Stimulated activated CD4-positive, alpha-beta T cell treated with anti-CD3 and anti-CD28 coated beads, Interleukin-2, amount 100 ng/mL, for 24 hours (primary cell): ENCODE data around the gene ATG3.
"Not testable (repeated sequence)": the region's sequence is repeated elsewhere in the genome, so short reads cannot be mapped to it uniquely, and the experiment has no call there.

Experiments
- DNase-seq, 2 donors: peaks; one replicate each; pipeline ENCODE4 v3.0.0-alpha.2; 2020

ATG3 gene

DNA sequence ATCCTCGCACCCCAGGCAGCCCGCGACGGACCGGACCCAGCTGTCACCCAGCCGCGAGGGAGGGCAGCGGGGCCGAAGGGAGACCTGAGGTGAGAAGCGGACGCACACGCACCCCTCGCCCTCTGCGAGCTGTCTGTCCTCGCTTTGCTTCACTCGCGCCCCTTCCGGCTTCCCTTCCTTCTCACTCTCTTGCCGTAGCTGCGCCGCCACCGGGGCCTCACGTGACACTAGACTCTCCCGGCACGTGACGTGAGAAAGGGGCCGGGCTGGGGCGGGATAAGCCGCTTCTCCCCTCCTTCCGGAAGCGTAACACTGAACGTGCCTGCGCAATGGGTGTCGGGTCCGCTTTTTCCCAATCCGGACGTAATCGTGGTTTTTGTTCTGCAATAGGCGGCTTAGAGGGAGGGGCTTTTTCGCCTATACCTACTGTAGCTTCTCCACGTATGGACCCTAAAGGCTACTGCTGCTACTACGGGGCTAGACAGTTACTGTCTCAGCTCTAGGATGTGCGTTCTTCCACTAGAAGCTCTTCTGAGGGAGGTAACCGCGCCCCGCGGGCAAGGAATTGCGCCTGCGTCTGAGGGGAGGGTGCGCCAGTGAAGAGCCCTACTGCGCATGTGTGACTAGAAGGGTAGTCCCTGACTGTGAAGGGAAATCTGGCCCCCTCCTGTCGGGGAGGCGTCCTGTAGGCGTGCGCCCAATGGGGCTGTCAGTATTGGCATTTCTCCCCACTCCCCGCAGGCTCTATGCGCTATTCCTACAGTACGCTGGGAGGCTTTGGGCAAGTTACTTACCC, at the start of gene ATG3, which contains the start of gene SLC35A5:
Gene ATG3 (minus strand): TSS at position 229 of the 796 bp plus-strand sequence. CDS start 434 bp downstream, outside the sequence.
Gene SLC35A5 (plus strand): TSS at position 312 of the 796 bp plus-strand sequence. CDS start 1,359 bp downstream, outside the sequence.
- DNase-seq, result peak; percentile 98 to 99

DNA sequence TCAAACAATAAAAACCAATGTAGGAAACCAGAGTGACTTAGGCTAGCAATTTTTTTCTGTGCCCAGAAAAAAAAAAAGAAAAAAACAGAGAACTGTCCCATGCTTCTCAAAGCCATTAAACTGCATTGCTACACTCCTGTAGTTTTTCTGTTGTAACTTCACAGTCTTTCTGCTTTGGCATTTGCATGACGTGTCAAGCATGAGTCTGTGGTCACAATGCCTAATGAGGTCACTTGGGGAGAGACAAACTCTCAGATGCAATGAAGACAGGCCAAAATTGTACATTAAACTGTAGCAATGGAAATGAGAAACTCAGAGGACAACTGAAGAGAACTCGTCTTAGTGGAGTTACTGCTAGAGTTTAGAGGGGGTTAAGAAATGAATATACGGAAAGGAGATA, 48.4 kb upstream of the ATG3 start:
- DNase-seq, result no peak

DNA sequence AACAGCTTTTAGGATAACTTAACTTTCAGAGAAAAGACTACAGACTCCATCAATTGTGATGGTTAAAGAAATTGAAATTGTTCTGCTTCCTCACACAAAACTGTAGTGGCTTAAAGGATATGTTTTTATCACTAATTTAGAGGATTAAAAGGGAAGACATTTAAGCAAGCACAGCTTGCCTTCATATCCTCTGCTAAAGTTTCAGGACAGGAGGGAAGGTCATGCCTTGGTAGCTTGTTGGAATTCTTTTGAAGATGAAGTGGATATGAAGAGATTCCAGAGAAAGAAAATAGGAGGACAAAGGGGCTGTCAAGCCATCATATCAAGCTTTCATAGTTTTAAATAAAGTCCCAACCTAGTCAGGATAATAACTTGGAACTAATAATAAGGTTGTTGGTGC, 46.1 kb upstream of the ATG3 start:
- no peak for DNase-seq

DNA sequence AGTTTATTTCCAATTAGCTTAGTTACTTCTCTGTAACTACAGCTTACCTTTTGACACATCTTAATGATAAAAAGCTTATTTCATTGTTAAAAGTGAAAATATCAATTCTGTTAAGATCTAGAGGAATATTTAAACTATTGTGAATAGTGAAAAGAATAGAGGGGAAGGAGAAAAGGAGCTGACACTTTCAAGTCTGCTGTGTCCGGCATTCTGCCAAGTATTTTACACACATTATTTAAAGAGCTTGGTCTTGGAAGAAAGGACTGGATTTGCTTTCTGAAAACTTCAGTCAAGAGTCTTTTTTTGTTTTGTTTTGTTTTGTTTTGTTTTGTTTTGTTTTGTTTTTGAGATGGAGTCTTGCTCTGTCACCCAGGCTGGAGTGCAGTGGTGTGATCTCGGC, 44.3 kb upstream of the ATG3 start:
- DNase-seq, result no peak

DNA sequence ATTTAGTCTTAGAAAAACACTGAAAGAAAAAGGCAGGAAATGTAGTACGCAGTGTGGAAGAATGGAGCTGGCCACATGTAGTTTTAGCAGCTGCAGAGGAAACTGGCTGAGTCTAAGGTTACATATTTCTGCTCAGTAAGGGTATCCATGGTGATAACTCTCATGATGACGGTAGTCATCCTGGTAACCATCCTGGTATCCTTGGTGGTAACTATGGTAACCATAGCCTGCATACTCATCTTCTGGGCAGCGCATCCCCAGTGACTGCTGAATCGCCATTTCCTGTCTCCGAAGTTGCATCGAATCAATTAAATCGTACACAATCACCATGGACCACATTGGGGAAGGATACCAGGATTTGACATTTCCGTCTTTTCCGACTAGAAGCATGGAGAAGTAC, 43.5 kb upstream of the ATG3 start:
- no peak for DNase-seq

DNA sequence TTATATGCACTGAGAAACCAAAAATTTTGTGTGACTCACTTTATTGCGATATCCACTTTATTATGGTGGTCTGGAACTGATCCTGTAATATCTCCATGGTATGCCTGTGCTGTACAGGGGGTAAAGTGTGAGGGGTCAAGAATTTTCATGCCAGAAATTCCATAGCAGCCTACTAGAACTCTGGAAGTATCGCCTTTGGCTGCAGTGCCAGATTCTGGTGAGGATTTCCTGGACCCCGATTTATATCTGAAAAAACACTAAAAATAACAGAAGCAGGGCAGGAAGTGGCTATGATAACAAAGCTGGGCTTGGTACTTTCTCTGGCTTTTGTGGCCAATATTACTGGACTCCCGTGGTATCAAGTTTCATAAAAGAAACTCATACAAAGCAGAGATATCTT, 42.8 kb upstream of the ATG3 start:
- DNase-seq, result no peak

DNA sequence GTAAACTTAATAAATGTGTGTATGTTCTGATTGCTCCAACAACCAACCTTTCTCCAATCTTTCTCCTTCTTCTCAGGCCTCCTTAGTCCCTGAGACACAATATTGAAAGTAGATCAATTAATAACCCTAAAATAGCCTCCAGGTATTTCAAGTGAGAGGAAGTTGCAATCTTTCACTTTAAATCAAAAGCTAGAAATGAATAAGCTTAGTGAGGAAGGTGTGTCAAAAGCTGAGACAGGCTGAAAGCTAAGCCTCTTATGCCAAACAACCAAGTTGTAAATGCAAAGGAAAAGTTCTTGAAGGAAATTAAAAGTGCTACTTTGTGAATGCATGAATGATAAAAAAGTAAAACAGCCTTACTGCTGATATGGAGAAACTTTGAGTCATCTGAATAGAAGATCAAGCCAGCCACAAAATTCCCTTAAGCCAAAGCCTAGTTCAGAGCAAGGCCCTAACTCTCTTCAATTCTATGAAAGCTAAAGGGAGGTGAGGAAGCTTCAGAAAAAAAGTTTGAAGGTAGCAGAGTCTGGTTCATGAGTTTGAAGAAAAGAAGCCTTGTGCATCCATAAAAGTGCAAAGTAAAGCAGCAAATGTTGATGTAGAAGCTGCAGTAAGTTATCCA, 40.6 kb upstream of the ATG3 start:
- no peak for DNase-seq

- DNase-seq, result no peak
Observed at GRCh38 chr3:112598731-112599130, 37.0 kb upstream of the ATG3 start.

- DNase-seq, result no peak
Observed at GRCh38 chr3:112597945-112598344, 36.2 kb upstream of the ATG3 start.

GRCh38 chr3:112594856-112595255, 33.1 kb upstream of the ATG3 start:
- no peak for DNase-seq

GRCh38 chr3:112593258-112593657, 31.5 kb upstream of the ATG3 start:
- no peak for DNase-seq

GRCh38 chr3:112587336-112587735, 25.6 kb upstream of the ATG3 start:
- no peak for DNase-seq

GRCh38 chr3:112585782-112586181, 24.0 kb upstream of the ATG3 start:
- DNase-seq, result no peak

DNA sequence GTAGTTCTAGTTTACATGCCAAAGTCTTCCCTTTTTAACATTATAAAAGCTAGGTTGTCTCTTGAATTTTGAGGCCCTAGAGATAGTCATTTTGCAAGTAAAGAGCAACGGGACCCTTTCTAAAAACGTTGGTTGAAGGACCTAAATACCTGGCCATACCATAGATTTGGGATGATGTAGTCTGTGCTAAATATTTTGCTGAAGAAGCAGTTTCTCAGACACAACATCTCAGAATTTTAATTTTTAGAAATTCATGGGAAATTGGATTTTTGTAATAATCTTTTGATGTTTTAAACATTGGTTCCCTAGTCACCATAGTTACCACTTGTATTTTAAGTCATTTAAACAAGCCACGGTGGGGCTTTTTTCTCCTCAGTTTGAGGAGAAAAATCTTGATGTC, 21.3 kb upstream of the ATG3 start:
- DNase-seq, result no peak

GRCh38 chr3:112582244-112582874, 20.6 kb upstream of the ATG3 start:
- peak; percentile 35 to 39 for DNase-seq

DNA sequence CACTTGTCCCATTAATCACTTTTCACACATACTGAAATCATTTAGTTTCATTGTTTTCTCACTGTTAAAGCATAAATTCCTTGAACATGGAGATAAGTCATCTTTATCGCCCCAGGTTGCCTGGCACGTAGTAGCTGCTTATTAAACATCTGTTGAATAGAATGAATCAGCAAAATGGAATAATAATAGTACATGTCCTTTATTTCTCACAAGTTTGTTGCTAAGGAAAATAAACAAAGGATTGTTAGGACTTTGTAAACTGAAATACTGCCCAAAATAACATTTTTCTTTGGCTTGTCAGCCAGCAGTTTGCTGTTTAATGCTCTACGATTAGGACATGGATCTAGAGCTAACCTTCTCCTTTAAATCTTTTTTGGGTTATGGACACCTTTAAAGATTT, 17.9 kb upstream of the ATG3 start:
- no peak for DNase-seq

GRCh38 chr3:112579232-112579631, 17.5 kb upstream of the ATG3 start:
- DNase-seq, result no peak

GRCh38 chr3:112572701-112573100, 10.9 kb upstream of the ATG3 start:
- DNase-seq, result no peak

DNA sequence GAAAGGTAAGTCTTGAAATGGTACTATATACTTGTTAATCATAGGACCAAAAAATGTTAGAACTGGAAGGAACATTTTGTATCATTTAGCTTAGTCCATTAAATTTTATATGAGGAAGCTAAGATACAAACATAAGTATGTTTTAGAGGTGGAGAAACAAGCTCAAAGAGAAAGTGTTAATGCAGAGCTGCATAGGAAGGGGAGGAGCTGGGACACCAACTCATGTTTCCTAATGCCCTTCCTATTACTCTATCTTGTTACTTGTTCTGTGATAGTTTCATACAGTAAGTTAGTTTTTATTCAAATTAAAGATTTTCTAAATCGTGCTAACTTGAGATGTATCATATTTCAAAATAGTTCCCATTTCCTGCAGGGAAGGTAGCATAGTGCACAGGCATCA, 7.5 kb upstream of the ATG3 start:
- no peak for DNase-seq

- DNase-seq, result no peak
Observed at GRCh38 chr3:112568642-112569041, 6.9 kb upstream of the ATG3 start.

DNA sequence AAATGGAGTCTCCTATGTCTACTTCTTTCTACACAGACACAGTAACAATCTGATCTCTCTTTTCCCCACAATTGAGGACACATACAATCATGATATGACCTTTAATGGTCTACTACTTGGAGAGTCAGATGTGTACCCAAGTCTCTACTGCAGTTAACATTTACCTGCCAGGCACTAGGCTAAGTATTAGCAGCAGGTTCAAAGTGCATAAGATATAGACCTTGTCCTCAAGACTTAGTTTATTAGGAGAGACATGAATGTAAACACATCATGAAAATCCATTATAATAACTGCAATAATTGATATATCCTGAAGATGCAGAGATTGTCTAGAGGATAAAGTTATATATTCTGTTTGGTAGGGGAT, 3.2 kb upstream of the ATG3 start:
- no peak for DNase-seq

DNA sequence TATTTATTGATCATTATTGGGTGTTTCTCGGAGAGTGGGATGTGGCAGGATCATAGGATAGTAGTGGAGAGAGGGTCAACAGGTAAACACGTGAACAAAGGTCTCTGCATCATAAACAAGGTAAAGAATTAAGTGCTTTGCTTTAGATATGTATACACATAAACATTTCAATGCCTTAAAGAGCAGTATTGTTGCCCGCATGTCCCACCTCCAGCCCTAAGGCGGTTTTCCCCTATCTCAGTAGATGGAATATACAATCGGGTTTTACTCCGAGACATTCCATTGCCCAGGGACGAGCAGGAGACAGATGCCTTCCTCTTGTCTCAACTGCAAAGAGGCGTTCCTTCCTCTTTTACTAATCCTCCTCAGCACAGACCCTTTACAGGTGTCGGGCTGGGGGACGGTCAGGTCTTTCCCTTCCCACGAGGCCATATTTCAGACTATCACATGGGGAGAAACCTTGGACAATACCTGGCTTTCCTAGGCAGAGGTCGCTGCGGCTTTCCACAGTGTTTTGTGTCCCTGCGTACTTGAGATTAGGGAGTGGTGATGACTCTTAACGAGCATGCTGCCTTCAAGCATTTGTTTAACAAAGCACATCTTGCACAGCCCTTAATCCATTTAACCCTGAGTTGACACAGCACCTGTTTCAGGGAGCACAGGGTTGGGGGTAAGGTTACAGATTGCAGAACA, 2.6 kb upstream of the ATG3 start:
- not testable (repeated sequence) for DNase-seq

DNA sequence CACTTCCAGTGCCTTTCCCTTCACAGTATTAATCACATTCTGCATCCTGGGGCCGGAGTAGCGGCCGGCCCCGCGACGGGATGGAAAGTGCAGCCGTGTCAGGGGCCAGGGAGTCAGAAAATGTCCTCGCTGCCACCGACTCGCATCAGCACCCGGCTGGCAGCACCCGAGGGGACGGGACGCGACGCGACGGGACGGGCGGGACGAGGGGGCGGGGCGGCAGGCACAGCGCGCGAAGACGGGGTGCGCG, 353 bp downstream of the ATG3 start:
- DNase-seq, result peak; percentile 83 to 86
